NCI-H2227 (cell line): ENCODE results near the gene TUBA3E.
A peak's percentile ranks its signal among the peaks of the same experiment; 100 is the strongest.
"Not testable (repeated sequence)": the region's sequence is repeated elsewhere in the genome, so short reads cannot be mapped to it uniquely, and the experiment has no call there.

ENCODE experiments used
- DNase-seq: peaks from one replicate; lab custom pipeline; 2025; ENCODE audit not compliant: unreplicated experiment; lab: John Stamatoyannopoulos, UW

The TUBA3E gene

DNA sequence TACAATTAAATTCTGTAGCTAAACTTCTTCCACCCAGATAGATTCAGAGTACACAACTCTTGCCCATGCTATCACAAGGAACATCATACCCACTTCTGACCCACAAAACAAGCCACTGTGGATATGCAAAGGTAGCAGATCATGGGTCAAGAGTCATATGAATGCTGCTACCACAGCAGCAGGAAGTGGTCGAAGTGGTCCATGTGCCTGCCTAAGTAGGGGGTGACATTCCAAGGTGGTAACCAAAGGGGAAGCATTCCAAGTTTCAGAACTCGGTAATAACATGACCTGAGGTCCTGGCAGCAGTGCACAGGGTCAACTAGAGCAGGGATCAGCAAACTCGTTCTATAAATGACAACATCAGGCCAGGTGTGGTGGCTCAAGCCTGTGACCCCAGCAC, 5.8 kb downstream of the TUBA3E start:
- DNase-seq: not testable (repeated sequence)

GRCh38 chr2:130191319-130191718, 6.9 kb downstream of the TUBA3E start:
- not testable (repeated sequence) for DNase-seq

DNA sequence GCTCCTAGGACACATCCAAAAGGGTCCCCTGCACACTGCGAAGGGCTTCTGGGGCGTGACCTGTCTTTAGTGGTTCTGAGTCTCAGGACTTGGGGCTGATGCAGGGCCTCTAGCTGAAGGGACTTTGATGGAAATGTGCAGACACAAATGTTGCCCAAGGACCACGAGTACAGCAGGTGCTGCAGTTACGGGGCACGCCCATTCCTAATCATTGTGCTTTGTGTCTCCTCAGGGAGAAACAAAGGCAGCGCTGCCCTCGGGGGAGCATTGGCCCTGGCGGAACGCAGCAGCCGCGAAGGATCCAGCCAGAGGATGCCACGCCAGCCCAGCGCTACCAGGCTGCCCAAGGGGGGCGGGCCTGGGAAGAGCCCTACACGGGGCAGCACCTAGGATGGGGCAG, 8.0 kb downstream of the TUBA3E start:
- no peak for DNase-seq

DNA sequence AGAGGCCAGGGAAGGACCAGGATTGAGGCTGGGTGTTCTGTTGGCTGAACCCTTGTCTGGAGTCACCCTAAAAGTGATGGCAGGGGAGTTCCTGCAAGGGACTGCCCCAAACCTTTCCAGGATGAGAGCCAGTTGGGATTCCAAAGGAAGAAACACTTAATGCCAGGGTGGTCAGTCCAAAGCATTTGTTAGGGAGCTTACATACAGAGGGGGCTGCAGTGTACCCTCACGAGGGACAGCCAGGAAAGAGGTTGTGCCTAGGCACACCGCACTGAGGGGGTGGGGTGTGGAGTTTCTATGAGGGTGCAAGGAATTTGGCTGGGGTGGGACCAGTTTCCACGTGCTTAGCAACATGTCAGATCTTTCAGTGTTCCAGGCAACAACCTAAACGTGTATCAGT, 9.3 kb downstream of the TUBA3E start:
- DNase-seq: not testable (repeated sequence)

DNA sequence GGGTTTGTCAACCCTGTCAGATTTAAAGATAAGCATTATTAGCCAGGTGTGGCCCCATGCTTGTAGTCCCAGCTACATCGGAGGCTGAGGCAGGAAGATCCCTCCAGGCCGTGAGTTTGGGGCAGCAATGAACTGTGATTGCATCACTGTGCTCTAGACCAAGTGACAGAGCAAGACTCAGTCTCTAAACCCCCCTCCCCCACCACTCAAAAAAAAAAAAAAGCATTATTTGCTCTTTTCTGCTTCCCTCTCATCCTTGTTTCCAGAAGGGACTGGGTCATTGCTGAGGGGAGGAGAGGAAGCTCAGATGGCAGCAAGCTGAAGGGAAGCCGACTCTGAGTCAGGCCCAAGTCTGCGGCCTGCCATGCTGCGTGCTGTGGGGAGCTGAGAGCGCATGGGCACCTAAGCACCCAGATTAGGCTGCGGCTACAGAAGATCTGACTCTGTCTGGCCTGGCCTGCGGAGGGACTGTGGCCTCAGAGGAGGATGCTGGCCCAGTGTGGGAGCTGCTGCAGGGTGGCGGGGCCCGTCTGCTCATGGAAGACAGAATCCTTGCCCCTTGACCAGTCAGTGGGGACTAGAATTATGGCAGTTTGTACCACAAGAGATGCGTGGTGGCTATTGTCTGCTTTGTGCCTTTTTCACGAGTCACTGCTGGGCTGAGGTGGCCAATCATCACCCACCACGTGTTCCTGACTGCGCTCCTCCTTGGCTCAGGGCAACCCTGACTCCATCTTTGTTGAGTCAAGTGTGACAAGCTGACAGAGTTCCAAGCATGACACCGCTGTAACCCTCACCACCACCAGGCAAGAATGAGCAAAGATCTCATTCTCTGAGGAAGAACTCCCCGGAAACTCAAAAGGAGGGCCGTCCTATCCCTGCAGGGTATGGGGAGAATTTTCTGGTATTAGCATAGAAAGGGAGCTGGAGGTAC, 10.1 kb downstream of the TUBA3E start:
- DNase-seq: not testable (repeated sequence)

DNA sequence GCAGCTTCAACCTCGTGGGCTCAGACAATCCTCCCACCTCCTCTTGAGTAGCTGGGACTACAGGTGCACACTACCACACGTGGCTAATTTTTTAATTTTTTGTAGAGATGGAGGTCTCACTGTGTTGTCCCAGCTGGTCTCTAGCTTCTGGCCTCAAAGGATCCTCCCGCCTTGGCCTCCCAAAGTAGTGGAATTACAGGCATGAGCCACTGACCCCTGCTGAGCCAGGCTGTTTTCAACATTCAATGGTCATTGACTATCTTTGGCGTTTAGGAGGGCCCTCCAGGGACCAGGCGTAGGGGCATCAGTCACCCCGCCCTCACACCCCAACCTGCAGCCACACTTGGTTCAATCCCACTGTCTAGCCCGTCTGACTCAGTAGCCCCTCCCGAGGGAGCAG, 11.0 kb downstream of the TUBA3E start:
- DNase-seq: no peak

GRCh38 chr2:130186391-130186790, 11.8 kb downstream of the TUBA3E start:
- no peak for DNase-seq

GRCh38 chr2:130185896-130186295, 12.3 kb downstream of the TUBA3E start:
- no peak for DNase-seq

GRCh38 chr2:130185436-130185835, 12.8 kb downstream of the TUBA3E start:
- no peak for DNase-seq

GRCh38 chr2:130183512-130184373, 14.5 kb downstream of the TUBA3E start:
- peak; percentile 82 for DNase-seq

- peak; percentile 31 for DNase-seq
Measured at GRCh38 chr2:130182826-130183511, 15.3 kb downstream of the TUBA3E start.

DNA sequence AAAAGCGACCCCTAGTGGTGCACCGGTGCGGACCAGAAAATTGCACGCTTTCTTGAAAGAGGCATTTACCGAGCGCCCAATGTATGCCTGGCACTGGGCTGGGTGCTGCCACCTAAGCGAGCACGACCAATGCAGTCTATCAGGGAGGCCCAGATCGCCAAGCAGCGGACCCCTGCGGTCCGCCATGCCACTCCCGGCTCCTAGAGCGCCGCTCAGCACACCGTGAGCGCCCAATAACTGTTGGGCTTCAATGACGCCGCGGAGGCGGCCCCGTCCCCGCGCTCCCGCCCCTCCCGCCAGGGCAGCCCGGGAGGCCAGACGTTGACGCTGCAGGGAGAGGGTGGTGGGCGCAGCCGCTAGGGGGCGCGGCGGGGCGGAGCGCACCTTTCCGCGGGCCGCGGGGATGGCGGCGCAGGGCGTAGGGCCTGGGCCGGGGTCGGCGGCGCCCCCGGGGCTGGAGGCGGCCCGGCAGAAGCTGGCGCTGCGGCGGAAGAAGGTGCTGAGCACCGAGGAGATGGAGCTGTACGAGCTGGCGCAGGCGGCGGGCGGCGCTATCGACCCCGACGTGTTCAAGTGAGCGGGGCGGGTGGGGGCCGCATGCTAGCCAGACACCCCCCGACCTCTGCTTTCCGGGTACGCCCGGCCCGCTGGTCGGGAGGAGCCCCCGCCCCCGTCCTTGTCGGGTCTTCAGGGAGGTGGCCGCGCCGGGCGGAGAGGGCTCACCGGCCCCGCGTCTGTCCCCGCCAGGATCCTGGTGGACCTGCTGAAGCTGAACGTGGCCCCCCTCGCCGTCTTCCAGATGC, 16.2 kb downstream of the TUBA3E start, which contains the start of gene MZT2B:
Gene MZT2B, plus strand, starts transcription at position 383 of the 803 bp plus-strand sequence. Its CDS starts 21 bp downstream, at position 404.
- peak; percentile 97 for DNase-seq

DNA sequence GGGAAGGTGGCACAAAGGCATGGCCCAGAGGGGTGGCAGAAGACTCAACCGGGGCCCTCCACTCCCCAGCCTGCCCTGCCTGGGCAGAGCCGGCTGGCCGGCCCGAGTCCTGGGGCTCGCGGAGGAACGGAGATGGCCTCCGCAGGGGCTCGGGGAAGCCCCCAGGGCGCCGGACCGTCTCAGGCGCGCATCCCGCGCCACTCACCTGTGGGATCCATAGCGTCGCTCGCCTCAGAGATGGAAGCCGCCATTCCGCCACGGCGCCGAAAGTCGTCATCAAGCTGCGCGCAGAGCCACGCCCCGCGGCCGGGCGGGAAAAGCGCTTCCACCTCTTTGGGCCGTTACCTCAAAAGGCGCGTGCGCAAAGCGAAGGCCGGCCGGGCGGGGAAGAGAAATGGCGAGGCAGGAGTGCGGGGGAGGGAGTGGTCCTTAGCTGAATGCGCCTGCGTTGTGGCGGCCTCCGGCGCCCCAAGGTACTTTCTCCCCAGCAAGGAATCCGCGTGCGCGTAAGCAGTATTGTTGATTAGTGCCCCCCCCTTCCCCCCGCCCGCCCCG, 16.8 kb downstream of the TUBA3E start, which contains the start of gene SMPD4:
Gene SMPD4, minus strand, starts transcription at position 278 of the 555 bp plus-strand sequence. CDS start 5,010 bp downstream, outside the sequence.
- DNase-seq: peak; percentile 100

DNA sequence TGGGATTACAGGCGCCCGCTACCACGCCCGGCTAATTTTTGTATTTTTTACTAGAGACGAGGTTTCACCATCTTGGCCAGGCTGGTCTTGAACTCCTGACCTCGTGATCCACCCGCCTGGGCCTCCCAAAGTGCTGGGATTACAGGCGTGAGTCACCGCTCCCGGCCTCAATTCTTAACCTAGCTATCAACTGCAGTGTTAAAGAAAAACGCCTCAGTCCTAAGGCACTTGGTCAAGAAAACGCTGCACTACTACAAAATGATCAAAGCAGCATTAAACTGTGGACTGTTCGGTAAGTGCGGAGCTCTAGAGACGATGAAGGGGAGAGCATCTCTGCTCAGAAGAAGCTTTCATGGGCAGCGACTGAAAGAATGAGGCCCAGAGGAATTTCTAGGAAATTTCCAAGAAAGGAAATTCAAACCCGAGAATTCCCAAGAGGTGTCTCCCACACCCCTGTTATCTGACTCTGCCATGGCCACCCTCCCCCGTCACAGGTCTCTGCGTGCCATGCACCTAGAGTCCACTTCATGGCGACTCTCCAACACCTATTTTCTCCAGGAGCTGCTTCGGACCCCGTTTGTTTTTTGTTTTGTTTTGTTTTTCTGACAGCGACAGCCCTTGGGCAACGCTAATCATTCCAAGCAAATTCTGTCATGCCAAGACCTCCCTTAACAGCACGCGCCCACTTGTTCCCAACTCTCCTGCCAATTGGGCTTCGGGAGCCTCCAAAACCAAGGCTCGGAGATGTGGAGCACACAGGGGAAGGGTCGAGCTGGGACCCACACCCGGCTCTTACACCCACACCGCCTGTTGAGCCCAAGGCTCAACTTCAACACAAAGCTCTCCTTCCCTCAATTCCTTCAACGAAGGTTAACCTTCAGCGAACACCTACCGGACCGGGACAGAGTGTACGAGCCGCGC, 17.6 kb downstream of the TUBA3E start:
- DNase-seq: not testable (repeated sequence)

DNA sequence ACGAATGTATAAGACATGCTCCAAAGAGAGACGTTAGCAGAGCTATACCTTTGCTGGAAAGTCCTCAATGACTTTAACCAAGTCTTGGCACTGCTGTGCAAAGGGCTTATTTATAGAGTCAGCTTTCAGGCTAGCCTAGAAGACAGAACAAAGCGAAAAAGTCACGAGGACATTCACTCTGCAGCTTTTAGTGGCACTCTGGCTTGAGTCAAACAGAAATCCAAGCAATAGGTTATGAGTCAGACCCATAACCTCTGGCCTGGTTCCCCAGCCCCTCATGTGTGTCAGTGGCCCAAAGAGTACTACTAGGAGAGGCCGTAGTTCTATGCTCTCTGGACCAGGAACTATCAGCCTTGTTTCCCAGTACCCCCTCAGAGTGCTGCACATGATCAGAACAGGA, 23.4 kb downstream of the TUBA3E start:
- DNase-seq: not testable (repeated sequence)

GRCh38 chr2:130169896-130170295, 28.3 kb downstream of the TUBA3E start:
- no peak for DNase-seq

- not testable (repeated sequence) for DNase-seq
Measured at GRCh38 chr2:130169163-130169562, 29.1 kb downstream of the TUBA3E start.

GRCh38 chr2:130166611-130167010, 31.6 kb downstream of the TUBA3E start:
- DNase-seq: not testable (repeated sequence)
